ENCODE results near the gene MIB2.
A peak's percentile ranks its signal among the peaks of the same experiment; 100 is the strongest.
"Not testable (repeated sequence)": the region's sequence is repeated elsewhere in the genome, so short reads cannot be mapped to it uniquely, and the experiment has no call there.

The MIB2 gene

GRCh38 chr1:1583347-1584010, 31.8 kb upstream of the MIB2 start:
- H3K27ac ChIP-seq (ENCODE audit: low read length): no peak overlapping the region
- H3K27me3 ChIP-seq (ENCODE audit: control insufficient read depth, insufficient read depth, low read length): peaks cover 26% of the 10 kb centered on the region
- no peak overlapping the region for H3K9ac ChIP-seq (ENCODE audit: low read length)
- H3K4me1 ChIP-seq (ENCODE audit: control insufficient read depth, low read depth, low read length): no peaks in the 10 kb centered on the region
- H3K9me3 ChIP-seq (ENCODE audit: control insufficient read depth, low read depth, low read length): no peaks in the 10 kb centered on the region
- H3K4me3 ChIP-seq (ENCODE audit: low read length): no peak overlapping the region
- H3K36me3 ChIP-seq (ENCODE audit: control insufficient read depth, low read depth, low read length): no peaks in the 10 kb centered on the region

DNA sequence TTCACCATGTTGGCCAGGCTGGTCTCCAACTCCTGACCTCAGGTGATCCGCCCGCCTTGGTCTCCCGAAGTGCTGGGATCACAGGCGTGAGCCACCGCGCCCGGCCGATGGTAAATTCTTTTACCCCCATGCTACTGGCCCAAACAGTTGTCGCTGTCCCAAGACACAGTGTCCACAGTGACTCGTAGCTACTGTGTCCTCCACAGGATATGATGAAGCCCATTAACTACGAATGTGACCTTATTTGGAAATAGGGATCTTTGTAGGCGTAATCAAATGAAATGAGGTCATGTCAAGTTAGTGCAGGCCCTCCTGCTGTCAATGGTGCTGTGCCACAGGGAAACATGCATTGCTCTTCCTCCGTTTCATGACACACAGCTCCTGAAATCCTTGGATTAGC, 23.8 kb upstream of the MIB2 start:
- no peak overlapping the region for H3K4me3 ChIP-seq (ENCODE audit: low read length)
- no peaks in the 10 kb centered on the region for H3K36me3 ChIP-seq (ENCODE audit: control insufficient read depth, low read depth, low read length)
- no peak overlapping the region for H3K27ac ChIP-seq (ENCODE audit: low read length)
- H3K9me3 ChIP-seq (ENCODE audit: control insufficient read depth, low read depth, low read length): no peaks in the 10 kb centered on the region
- H3K27me3 ChIP-seq (ENCODE audit: control insufficient read depth, insufficient read depth, low read length): peaks cover 13% of the 10 kb centered on the region
- H3K4me1 ChIP-seq (ENCODE audit: control insufficient read depth, low read depth, low read length): no peaks in the 10 kb centered on the region
- no peak overlapping the region for H3K9ac ChIP-seq (ENCODE audit: low read length)

DNA sequence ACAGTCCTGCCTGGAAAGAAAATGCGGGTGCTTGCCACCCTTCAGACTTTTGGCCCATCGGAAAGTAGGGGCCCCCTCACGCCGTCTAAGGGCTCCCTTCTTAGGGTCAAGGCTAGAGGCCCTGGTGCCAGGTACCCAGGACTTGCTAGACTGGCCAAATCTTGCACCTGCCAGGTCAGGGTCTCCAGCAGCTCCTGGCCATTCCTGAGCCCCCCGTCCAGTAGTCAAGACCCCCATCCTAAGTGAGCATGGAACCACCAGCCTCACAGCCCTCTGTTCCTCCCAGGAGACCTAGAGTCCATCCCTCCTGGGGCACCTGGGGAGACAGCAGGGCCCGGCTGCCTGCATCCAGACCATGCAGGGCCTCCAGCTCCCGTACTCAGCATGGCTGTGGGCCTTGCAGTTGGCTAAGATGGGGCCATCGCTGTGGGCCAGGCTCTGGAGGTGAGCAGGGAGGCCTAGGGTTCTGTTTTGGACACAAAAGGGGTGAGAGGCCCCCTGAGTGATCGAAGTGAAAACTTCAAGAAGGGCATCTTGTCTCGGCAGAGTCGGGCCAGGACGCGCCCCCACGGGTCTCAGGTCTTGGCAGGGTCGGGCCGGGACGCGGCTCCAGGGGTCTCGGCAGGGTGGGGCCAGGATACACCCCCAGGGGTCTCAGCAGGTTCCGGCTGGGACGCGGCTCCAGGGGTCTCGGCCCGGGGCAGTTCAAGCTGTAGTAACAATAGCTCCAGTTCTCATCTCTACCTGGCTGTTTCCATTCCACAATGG, 21.3 kb upstream of the MIB2 start:
- Histone ChIP-seq H3K4me1 (ENCODE audit: control insufficient read depth, low read depth, low read length) (no peaks in the 10 kb centered on the region), H3K4me3 (ENCODE audit: low read length) (no peak overlapping the region), H3K27ac (ENCODE audit: low read length) (no peak overlapping the region), H3K27me3 (ENCODE audit: control insufficient read depth, insufficient read depth, low read length) (peaks cover 31% of the 10 kb centered on the region), H3K9me3 (ENCODE audit: control insufficient read depth, low read depth, low read length) (no peaks in the 10 kb centered on the region), H3K9ac (ENCODE audit: low read length) (no peak overlapping the region), H3K36me3 (ENCODE audit: control insufficient read depth, low read depth, low read length) (no peaks in the 10 kb centered on the region)

DNA sequence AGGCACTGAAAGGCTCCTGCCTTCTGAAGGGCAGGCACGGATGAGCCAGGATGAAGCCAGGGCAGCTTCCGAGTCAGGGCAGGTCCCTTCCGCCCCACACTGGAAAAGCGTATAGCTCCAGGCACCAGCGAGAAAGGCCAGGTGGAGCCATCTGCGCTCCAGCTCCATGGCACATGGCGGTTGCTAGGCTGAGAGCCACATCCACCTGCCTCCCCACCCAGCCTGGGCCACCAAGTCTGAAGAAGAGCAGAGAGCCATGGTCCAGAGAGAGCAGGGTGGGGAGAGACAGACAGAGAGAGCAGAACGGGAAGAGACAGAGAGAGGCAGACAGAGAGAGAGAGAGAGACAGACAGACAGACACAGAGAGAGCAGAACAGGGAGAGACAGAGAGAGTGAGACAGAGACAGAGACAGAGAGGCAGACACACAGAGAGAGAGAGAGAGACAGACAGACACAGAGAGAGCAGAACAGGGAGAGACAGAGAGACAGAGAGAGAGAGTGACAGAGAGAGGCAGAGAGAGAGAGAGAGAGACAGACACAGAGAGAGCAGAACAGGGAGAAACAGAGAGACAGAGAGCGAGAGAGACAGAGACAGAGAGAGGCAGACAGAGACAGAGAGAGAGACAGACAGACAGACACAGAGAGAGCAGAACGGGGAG, 20.6 kb upstream of the MIB2 start:
- H3K27me3 ChIP-seq (ENCODE audit: control insufficient read depth, insufficient read depth, low read length): peaks cover 37% of the 10 kb centered on the region

GRCh38 chr1:1595341-1595740, 20.0 kb upstream of the MIB2 start:
- not testable (repeated sequence) for H3K27ac ChIP-seq (ENCODE audit: low read length); H3K9me3 ChIP-seq (ENCODE audit: control insufficient read depth, low read depth, low read length); H3K36me3 ChIP-seq (ENCODE audit: control insufficient read depth, low read depth, low read length); H3K4me1 ChIP-seq (ENCODE audit: control insufficient read depth, low read depth, low read length); H3K9ac ChIP-seq (ENCODE audit: low read length); H3K4me3 ChIP-seq (ENCODE audit: low read length)
- H3K27me3 ChIP-seq (ENCODE audit: control insufficient read depth, insufficient read depth, low read length): peaks cover 39% of the 10 kb centered on the region

More for the DNA sequence above, 20.6 kb upstream of the MIB2 start:
- no peaks in the 10 kb centered on the region for H3K36me3 ChIP-seq (ENCODE audit: control insufficient read depth, low read depth, low read length)
- H3K9ac ChIP-seq (ENCODE audit: low read length): no peak overlapping the region
- no peak overlapping the region for H3K4me3 ChIP-seq (ENCODE audit: low read length)
- no peaks in the 10 kb centered on the region for H3K4me1 ChIP-seq (ENCODE audit: control insufficient read depth, low read depth, low read length)
- H3K27ac ChIP-seq (ENCODE audit: low read length): no peak overlapping the region
- H3K9me3 ChIP-seq (ENCODE audit: control insufficient read depth, low read depth, low read length): no peaks in the 10 kb centered on the region

DNA sequence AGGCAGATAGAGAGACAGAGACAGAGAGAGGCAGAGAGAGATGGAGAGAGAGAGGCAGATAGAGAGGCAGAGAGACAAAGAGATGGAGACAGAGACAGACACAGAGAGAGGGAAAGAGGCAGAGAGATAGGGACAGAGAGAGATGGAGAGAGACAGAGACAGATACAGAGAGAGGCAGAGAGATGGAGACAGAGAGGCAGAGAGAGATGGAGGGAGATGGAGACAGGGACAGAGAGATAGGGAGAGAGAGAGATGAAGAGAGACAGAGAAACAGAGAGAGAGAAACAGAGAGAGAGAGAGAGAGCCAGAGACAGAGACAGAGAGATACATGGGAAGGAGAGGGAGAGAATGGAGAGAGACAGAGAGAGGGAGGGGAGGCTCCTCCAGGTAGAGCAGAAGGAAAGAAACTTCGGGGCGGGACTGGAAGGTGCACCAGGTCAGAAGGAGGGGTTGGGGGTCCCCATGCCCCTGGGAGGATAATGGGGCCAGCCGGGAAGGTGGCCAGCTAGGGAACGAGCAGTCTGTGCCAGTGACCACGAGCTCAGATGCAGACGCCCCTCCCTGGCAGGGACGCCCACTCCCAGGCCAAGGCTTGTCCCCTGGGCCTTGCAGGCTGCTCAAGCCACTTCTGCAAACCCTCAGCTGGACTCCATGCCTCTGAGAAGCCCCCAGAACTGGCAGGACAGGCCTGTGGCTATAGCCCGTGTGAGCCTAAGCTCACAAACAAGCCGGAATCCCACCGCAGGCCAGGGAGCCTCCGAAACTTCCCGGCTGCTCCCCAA, 18.6 kb upstream of the MIB2 start:
- H3K27ac ChIP-seq (ENCODE audit: low read length): no peak overlapping the region
- H3K36me3 ChIP-seq (ENCODE audit: control insufficient read depth, low read depth, low read length): no peaks in the 10 kb centered on the region
- H3K4me1 ChIP-seq (ENCODE audit: control insufficient read depth, low read depth, low read length): no peaks in the 10 kb centered on the region
- peaks cover 53% of the 10 kb centered on the region for H3K27me3 ChIP-seq (ENCODE audit: control insufficient read depth, insufficient read depth, low read length)
- no peak overlapping the region for H3K4me3 ChIP-seq (ENCODE audit: low read length)
- H3K9me3 ChIP-seq (ENCODE audit: control insufficient read depth, low read depth, low read length): no peaks in the 10 kb centered on the region
- H3K9ac ChIP-seq (ENCODE audit: low read length): no peak overlapping the region

DNA sequence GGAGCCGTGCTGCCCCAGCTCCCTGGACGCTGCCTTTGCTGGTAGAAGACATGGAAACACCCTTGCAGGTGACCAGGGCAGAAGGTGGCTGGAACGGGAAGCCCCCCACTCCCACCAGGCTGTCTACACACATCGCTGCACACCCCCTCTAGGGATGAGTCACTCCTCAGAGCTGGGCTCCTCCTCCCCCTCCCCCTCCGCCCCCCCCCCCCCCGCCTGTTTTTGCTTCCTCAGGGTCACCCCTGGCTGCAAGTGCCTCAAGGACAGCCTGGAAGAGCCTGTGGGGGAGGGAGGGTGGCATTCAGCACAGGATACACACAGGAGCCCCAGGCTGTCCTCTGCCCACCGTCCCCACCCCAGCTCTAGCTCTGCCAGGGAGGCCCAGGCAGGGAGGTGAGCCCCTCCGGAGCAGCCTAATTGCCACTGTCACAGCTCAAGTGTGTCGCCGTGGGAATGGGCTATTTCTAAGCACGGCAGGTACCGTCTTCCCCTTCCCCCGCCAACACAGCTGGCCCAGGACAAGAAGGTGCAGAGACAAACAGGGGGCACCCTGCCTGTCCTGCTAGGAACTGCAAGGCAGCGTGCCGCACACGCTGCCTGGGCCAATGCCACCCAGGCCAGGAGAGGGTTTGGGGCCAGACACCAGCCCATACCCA, 17.9 kb upstream of the MIB2 start:
- Histone ChIP-seq H3K4me1 (ENCODE audit: control insufficient read depth, low read depth, low read length) (no peaks in the 10 kb centered on the region), H3K36me3 (ENCODE audit: control insufficient read depth, low read depth, low read length) (no peaks in the 10 kb centered on the region), H3K4me3 (ENCODE audit: low read length) (no peak overlapping the region), H3K9me3 (ENCODE audit: control insufficient read depth, low read depth, low read length) (no peaks in the 10 kb centered on the region), H3K27ac (ENCODE audit: low read length) (no peak overlapping the region), H3K27me3 (ENCODE audit: control insufficient read depth, insufficient read depth, low read length) (peaks cover 59% of the 10 kb centered on the region), H3K9ac (ENCODE audit: low read length) (no peak overlapping the region)

DNA sequence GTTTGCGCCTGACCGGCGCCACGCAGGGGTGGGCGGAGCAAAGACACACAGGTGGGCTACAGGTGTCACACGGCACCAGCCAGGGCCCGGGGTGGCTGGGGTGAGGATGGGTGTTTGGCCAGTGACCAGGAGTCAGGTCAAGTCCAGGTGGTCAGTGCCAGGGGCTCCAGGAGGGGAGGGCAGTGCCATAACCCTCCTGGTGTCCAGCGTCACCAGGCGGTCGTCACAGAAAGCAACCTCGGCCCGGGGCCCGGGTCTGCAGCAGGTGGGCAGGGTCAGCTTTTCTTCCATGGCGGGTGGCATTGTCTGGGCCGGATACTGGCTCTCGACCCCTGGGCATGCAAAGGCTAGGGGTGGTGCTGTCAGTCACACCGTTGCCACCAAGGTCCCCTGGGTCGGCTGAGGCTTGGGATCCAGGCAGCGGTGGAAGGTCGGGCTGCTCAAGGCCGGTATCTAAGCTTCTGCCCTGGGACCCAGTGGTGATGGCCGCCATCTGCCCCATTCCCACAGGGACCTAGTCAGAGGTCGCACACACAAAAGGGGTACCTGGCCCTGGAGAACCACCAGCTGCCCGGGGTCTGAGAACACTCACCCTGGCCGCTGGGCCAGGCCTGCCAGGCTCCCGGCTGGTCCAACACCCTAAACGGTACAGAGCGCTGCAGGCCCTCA, 17.1 kb upstream of the MIB2 start:
- Histone ChIP-seq H3K4me3 (ENCODE audit: low read length) (no peak overlapping the region), H3K4me1 (ENCODE audit: control insufficient read depth, low read depth, low read length) (no peaks in the 10 kb centered on the region), H3K27me3 (ENCODE audit: control insufficient read depth, insufficient read depth, low read length) (peaks cover 66% of the 10 kb centered on the region), H3K36me3 (ENCODE audit: control insufficient read depth, low read depth, low read length) (no peaks in the 10 kb centered on the region), H3K9ac (ENCODE audit: low read length) (no peak overlapping the region), H3K9me3 (ENCODE audit: control insufficient read depth, low read depth, low read length) (no peaks in the 10 kb centered on the region), H3K27ac (ENCODE audit: low read length) (no peak overlapping the region)

GRCh38 chr1:1598720-1599029, 16.6 kb upstream of the MIB2 start:
- no peaks in the 10 kb centered on the region for H3K4me1 ChIP-seq (ENCODE audit: control insufficient read depth, low read depth, low read length)
- H3K27ac ChIP-seq (ENCODE audit: low read length): no peak overlapping the region
- H3K4me3 ChIP-seq (ENCODE audit: low read length): no peak overlapping the region
- no peaks in the 10 kb centered on the region for H3K36me3 ChIP-seq (ENCODE audit: control insufficient read depth, low read depth, low read length)
- H3K27me3 ChIP-seq (ENCODE audit: control insufficient read depth, insufficient read depth, low read length): peaks cover 71% of the 10 kb centered on the region
- H3K9me3 ChIP-seq (ENCODE audit: control insufficient read depth, low read depth, low read length): no peaks in the 10 kb centered on the region
- no peak overlapping the region for H3K9ac ChIP-seq (ENCODE audit: low read length)

DNA sequence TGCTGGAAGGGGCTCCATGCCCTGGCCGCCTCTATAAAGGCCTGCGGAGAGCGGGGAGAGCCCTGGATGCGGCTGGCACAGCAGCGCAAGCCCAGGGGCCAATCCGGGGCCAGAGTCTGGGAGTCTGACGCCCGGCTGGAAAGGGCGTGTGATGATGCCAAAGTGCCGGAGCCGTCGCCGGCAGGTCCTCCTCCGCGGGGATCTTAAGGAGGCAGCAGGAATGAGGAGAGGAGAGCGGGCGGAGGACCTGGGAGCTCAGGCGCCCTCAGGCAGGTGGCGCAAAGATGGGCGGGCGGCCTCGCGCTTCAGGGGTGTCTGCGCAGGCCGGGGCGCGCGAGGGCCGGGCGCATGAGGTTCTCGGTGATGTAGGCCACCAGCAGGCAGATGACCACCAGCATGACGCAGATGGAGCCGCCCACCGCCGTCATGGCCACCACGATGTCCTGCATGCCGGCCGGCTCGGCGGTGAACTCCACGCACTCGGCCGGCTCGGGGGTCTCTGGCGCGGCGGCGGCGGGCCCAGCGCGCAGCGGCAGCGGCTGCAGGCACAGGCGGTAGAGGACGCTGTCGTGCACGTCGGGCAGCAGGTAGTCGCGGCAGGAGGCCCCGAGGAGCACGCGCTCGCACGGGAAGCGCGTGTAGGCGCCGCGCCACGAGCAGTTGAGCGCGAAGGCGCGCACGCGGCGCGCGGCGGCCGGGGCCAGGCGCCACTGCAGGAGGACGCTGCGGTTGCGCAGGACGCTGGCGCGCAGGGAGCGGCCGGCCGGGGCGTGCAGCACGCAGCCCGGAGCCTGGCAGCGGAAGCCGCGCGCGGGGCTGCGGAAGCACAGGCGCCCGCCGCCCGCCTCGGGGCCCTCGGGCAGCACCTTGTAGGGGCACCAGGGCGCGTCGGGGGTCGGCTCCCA, 16.0 kb upstream of the MIB2 start:
- Histone ChIP-seq H3K4me3 (ENCODE audit: low read length) (peak overlapping the region; percentile 21), H3K27me3 (ENCODE audit: control insufficient read depth, insufficient read depth, low read length) (peaks cover 71% of the 10 kb centered on the region), H3K9ac (ENCODE audit: low read length) (no peak overlapping the region), H3K27ac (ENCODE audit: low read length) (no peak overlapping the region), H3K9me3 (ENCODE audit: control insufficient read depth, low read depth, low read length) (no peaks in the 10 kb centered on the region), H3K36me3 (ENCODE audit: control insufficient read depth, low read depth, low read length) (no peaks in the 10 kb centered on the region), H3K4me1 (ENCODE audit: control insufficient read depth, low read depth, low read length) (no peaks in the 10 kb centered on the region)

All from iPS-18a (cell line).